Measurements from ENCODE around the gene TUBB6. TPM values are rescaled to one million over a fixed set of nuclear protein-coding genes. Genes with fewer than 3 reads are reported as not detected.

TUBB6 gene
- total RNA-seq, 1 donor from 2014 or later = 861 TPM

GRCh38 chr18:12290086-12290485, 18.0 kb upstream of the TUBB6 start:
- no peak for DNase-seq (ENCODE audit: low read depth in 2 of 2)

DNA sequence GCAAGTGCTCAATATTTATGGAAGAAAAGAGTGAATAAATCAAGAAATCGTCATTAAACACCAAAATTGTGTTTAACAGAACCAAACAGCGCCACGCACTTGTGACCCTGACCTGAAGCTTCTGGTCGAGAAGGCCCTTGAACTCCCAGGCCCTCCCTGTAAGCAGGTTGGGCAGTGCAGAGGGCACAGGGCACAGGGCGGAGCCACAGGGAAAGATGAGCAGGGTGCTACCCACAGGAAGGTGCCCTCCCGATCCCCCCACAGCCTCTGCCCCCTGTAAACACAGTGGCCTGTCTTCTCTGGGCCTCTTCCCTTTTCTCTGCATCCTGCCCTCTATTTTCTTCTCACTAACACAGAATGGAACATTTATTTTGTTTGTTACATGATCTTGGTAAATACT, 16.9 kb upstream of the TUBB6 start:
- DNase-seq (ENCODE audit: low read depth in 2 of 2) = no peak

- DNase-seq (ENCODE audit: low read depth in 2 of 2) = no peak
Observed at GRCh38 chr18:12291690-12292089, 16.4 kb upstream of the TUBB6 start.

GRCh38 chr18:12293831-12294230, 14.2 kb upstream of the TUBB6 start:
- DNase-seq (ENCODE audit: low read depth in 2 of 2) = no peak

DNA sequence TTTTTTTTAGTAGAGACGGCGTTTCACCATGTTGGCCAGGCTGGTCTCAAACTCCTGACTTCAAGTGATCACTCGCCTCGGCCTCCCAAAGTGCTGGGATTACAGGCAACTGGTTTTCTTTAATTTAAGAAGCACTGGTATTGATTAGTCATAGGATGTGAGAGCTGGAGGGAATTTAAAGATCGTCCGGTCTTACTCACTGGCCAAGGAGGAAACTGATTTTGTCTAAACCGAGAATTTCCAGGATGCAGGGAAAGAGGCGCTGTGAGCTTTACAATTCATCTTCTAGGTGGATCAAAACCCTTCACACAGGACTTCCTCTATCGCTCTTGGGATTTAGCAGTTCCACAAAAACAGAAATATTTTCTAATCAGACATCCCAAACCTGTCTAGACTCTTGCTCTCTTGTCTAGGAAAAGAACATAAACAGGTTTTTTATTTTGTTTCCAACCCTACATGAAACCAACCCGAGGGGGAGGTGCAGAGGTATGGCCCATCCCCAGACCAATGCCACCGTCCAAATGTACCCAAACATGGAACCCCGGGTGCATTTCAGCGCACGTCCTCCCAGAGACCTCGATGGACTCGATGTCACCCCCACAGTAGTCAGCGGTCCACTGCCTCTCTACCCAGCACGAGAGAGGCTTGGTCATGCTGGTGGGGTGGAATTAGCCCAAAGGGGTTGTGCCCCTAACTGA, 12.5 kb upstream of the TUBB6 start:
- DNase-seq (ENCODE audit: low read depth in 2 of 2) = peak in 1 of 2 donors; percentile 91

GRCh38 chr18:12296087-12296403, 12.0 kb upstream of the TUBB6 start:
- peak in 1 of 2 donors; percentile 77 for DNase-seq (ENCODE audit: low read depth in 2 of 2)

DNA sequence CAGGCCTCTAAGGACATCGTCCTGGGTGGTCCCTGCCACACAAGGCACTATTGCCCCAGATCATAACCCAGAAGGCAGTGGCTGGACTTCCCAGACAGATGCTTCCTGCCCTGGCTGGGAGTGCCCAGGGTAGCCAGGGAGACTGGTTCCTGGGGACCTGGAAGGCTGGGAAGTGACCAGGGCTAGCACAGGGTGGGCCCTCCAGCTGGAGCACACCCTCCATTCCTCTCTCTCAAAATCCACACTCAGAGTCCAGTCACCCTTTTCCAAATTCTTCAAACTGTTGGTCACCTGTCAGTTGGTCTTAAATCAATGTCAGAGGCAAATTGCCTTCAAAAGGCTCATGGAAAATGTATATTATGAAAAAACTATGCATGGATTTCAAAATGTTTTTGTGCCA, 11.6 kb upstream of the TUBB6 start:
- DNase-seq (ENCODE audit: low read depth in 2 of 2) = peak; percentile 46 to 70

DNA sequence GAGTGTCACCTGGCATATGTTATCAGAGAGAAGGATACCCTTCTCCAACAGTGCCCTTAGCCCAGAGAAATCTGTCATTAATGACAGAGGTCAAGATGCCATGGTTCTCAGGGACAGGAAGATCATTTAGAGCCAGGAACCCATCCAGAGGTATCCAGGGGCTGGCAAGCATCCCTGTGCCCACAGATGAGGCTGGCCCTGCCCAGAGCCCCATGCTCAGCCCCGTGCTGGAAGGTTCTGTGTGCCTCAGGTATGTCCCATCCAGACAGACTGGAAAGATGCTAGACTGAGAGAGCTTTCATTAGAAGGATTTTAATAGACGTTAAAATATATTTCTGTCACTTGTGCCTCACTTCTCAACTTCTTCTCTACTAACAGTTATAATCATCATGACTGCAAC, 8.2 kb upstream of the TUBB6 start:
- DNase-seq (ENCODE audit: low read depth in 2 of 2) = no peak

DNA sequence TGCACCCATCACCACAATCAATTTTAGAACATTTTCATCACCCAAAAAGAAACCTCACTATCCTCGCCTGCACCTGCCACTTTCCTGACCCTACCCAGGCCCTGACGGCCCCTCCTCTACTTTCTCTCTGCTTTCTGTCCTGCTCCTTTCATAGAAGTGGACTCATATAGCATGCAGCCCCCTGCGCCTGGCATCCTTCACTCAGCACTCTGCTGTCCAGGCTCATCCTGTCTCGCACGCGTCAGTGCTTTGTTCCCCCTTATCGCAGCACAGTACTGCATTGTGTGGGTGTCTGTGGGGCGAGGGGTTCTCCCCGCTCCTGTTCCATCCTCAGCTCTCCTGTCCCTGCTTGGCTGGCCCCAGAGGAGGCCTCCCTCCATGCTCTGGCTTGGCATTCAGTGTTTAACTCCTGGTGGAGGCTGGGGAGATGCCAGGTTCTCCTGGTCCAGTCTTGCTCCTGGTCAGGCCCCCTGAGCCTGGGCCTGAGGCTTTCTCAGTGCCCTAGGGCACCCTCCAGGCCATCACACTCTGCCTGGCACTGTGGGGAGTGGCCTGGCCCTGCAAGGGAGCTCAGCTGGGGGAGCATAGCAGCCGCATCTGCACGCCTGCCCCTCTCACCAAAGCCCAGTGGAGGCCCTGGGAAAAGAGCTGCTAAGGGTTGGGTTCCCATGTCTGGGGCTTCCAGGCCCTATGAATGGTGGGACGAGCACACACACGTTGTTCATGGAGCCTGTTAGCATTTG, 6.6 kb upstream of the TUBB6 start:
- no peak for DNase-seq (ENCODE audit: low read depth in 2 of 2)

GRCh38 chr18:12302391-12303147, 5.5 kb upstream of the TUBB6 start:
- DNase-seq (ENCODE audit: low read depth in 2 of 2) = no peak

DNA sequence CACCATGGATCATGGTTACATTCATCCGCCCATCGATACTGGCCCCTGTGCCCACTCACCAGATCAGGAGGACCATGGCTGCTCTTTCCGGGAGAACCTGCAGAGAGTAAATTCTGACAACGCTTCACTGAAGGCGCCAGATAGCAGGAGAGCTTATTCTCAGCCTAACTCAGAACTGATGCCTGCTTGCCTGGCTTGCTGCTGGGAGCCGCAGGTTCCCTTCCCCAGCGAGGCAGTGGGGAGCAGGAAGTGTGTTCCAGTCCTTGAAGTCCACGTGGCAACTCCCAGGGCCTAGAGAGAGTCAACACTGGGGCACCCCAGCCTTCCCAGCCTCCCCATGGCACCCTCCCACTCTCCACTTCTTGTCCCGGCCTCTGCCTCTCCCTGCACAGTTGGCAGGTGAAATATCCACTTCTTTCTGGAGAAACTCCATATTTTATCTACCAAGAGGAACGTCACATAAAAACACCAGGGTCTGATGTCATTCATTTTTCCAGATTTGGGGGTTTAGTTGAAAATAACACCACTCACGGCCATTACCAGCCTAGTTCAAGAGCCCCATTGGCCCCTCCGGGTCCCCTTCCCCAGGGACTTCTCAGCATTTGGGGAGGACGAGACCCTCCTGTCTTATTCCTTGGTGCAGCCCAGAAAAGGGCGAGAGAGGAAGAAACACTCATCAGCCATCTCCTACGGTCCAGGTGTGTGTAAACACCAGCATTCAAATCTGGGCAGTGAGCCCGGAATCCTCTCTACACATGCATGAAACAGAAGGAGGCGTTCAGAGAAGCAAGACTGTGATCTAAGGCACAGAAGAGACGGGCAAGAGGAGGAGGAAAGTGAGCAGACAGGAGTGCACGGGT, 3.5 kb upstream of the TUBB6 start:
- no peak for DNase-seq (ENCODE audit: low read depth in 2 of 2)

DNA sequence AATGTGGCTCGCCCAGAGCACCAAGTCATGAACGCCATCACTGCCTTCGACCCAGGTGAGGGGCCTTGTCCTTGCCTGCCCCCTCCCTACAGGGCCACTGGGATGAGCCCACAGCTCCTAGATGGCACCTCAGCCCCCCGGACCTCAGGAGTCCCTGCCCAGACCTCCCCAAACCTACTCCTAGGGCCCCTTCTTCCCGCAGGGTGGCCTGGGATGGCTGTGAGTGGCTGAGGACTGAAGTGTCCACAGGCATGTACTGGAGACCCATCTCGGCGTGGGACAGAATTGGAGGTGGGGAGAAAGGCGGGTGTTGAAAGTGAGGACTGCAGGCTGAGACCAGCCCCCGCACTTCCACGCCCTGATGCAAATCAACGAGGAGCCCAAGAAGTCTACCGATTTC, 2.8 kb upstream of the TUBB6 start:
- no peak for DNase-seq (ENCODE audit: low read depth in 2 of 2)

- no peak for DNase-seq (ENCODE audit: low read depth in 2 of 2)
Observed at GRCh38 chr18:12305930-12306629, 2.0 kb upstream of the TUBB6 start.

DNA sequence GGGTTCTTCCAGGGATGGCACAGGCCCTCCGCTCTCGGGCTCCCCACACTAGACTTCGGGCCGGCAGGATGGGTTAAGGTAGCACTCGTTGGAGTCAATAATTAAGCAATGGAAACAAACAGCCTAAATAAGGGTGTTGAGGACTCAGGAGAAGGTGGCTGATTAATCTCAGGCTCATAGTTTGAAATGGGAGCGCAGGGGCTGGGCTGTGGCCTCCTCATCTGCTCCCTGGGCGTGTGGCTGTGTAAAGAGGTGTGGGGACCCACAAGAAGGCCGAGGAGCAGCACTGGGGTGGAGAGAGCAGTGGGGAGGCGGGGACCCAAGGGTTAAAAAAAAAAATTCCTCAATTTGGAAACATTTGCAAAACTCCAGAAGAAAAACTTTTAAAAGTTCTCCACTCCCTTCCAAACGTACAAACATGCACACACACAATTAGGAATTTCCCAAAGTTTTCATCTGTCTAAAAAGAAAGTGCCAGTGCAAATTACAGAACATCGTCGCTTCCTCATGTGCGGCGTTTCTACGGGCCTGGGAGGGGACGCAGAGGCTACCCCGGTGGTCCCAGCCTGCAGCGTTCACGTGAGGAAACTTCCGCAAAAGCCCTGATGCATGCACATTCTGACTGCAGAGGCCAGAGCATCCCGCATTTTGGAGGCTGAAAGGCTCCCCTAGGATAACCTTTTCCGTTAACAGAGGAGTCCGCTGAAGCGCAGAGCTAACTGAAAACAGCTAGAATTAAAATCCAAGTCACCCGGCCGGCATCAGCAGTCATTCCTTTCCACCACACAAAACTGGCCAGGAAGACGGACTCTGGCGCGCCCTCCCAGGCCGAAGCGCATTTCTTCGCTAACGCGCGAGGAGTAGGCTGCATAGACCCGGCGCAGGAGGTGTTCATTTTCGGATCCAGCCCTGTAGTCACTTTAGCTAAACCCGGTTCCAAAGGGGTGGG, 1.0 kb upstream of the TUBB6 start:
- peak; percentile 74 to 79 for DNase-seq (ENCODE audit: low read depth in 2 of 2)

DNA sequence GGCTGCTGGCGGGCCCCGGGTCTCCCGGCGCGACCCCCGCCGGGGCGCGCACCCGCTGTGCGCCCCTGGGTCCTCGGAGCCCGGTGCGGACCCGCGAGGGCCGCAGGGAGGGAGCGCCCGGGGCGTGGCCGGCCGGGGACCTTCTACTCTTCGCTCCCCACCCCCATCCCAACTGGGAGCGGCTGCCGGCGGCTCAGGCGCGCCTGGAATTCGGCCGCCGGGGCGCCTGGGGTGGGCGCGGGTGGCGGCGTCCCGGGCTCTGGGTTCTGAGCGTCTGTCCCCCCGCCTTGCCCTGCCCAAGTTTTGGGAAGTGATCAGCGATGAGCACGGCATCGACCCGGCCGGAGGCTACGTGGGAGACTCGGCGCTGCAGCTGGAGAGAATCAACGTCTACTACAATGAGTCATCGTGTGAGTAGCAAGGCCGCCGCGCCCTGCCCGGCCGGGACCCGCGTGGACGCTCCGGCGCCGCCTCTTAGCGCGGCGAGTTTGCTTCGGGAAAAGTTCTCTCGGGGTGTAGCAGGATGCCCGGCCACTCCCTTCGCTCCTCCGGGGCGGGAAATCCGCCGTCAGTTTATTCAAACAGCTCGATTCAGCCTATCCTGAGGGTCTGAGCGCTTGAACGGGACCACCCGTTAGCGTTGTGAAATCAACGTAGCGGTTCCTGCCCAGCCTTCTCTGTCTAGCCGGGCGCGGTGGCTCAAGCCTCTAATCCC, 502 bp downstream of the TUBB6 start:
- peak; percentile 88 to 89 for DNase-seq (ENCODE audit: low read depth in 2 of 2)

GRCh38 chr18:12309683-12310198, 1.7 kb downstream of the TUBB6 start:
- peak; percentile 81 to 97 for DNase-seq (ENCODE audit: low read depth in 2 of 2)

DNA sequence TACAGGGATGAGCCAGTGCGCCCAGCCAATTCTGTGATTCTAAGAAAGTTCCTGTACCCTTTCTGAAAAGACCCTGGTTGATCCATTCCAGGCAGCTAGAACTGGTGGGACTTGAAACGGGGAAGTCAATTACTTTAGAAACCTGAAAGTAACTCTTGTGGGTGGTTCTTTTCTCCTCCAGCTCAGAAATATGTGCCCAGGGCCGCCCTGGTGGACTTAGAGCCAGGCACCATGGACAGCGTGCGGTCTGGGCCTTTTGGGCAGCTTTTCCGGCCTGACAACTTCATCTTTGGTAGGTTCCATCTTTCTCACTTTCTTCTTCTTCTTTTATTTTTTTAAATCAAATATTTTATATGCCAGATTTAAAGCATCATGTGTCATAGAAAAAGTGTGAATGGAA, 2.7 kb downstream of the TUBB6 start:
- DNase-seq (ENCODE audit: low read depth in 2 of 2) = peak in 1 of 2 donors; percentile 63

DNA sequence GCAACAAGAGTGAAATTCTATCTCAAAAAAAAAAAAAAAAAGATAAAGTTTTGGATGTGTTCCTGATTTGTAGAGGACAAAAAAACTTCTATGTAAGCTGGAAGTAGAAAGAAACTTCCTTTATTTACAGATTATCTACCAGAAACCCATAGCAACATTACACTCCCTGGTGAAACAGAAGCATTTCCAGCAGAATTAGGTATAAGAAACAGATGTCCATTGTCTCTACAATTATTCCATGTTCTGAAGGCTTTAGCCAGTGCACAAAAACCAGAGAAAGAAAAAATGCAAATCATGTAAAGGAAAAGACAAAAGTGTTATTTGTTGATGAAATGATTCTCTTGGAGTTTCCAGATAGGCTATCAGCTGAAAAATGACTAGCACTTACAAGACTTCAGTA, 4.9 kb downstream of the TUBB6 start:
- DNase-seq (ENCODE audit: low read depth in 2 of 2) = no peak

All from lung microvascular endothelial cell (primary cell).